K562 (cell line): Measurements from ENCODE around the gene SPATS2. TPM values are rescaled to one million over a fixed set of nuclear protein-coding genes. Genes with fewer than 3 reads are reported as not detected.

Source experiments
- ATAC-seq: fragments of 200-7000 bp; cut with Tn5 transposase; 3 replicates; pipeline ENCODE4 v1.9.1; 2020; ENCODE audit warnings: moderate library complexity
- BruUV-seq: library from RNA; stranded (reverse); fragments of 400-500 nt; replicated peaks from 2 replicates; lab custom pipeline; 2021; lab: Mats Ljungman, UMichigan
- CTCF ChIA-PET: fragments of 300-600 bp; formaldehyde crosslinking; extraction: SDS; loops from one replicate; lab custom pipeline; 2021; ENCODE audit warnings: low intra/inter-chr PET ratio; lab: Yijun Ruan, JAX
- POLR2A ChIA-PET: fragments of 300-600, 350-650 bp; sonication (Branson Sonifier 250); formaldehyde crosslinking; extraction: SDS; loops from one replicate; lab custom pipeline; 2021; ENCODE audit warnings: antibody characterized with exemption, inconsistent platforms; lab: Yijun Ruan, JAX
- DNase-seq, 4 experiments: peaks; one replicate each; pipeline versions ENCODE4 v3.0.0 to v3.0.0-alpha.2; 2011 to 2018; ENCODE audit warnings: low spot score in 3 of 4, mixed read lengths in 3 of 4; ENCODE audit errors: extremely low read depth in 1 of 4
- FAIRE-seq: peaks from 2 replicates; lab custom pipeline; 2011; peaks lifted over from hg19 to GRCh38; lab: Jason Lieb, UNC
- H2AFZ ChIP-seq: 2 replicates; pipeline ENCODE4 v1.6.0; 2011; ENCODE audit warnings: low read depth, low read length, control low read depth, inconsistent platforms
- H3K27ac ChIP-seq: fragments of 200-600 bp; 3 replicates; pipeline ENCODE4 v1.8.0; 2011; ENCODE audit warnings: low read depth, mild to moderate bottlenecking, control low read depth, inconsistent platforms, low read length, moderate library complexity, mixed read lengths; ENCODE audit errors: extremely low read depth
- H3K27me3 ChIP-seq, 2 experiments: fragments of 300-600 bp in 1 of 2; 2 replicates in 1 of 2; 3 replicates in 1 of 2; pipeline versions ENCODE4 v1.6.0 to v1.8.0; 2011; ENCODE audit warnings: inconsistent platforms in 2 of 2, low read length in 2 of 2, mild to moderate bottlenecking in 1 of 2, mixed read lengths in 1 of 2, moderate library complexity in 1 of 2; ENCODE audit not compliant: control insufficient read depth in 2 of 2, insufficient read depth in 2 of 2
- H3K36me3 ChIP-seq: fragments of 300-600 bp; 3 replicates; pipeline ENCODE4 v1.8.0; 2011; ENCODE audit warnings: mild to moderate bottlenecking, low read length, inconsistent platforms; ENCODE audit not compliant: control insufficient read depth, insufficient read depth
- H3K4me1 ChIP-seq, 2 experiments: fragments of 200-600 bp in 1 of 2; replicated peaks in 1 of 2; 2 replicates in 1 of 2; 3 replicates in 1 of 2; pipeline versions ENCODE4 v1.5.1 to v1.8.0; 2011; ENCODE audit warnings: inconsistent platforms in 2 of 2, low read length in 2 of 2, mild to moderate bottlenecking in 1 of 2, mixed read lengths in 1 of 2, moderate library complexity in 1 of 2; ENCODE audit not compliant: control insufficient read depth in 2 of 2, insufficient read depth in 2 of 2
- H3K4me2 ChIP-seq: 2 replicates; pipeline ENCODE4 v1.6.1; 2011; ENCODE audit warnings: low read length, control low read depth, inconsistent platforms, mixed read lengths; ENCODE audit not compliant: insufficient read depth
- H3K4me3 ChIP-seq: fragments of 200-600 bp; sonication (generic), shearing (Covaris generic); 2 replicates; pipeline ENCODE4 v1.5.1; 2016; ENCODE audit warnings: control low read depth, inconsistent platforms
- H3K79me2 ChIP-seq: fragments of 200-600 bp; 3 replicates; pipeline ENCODE4 v1.8.0; 2011; ENCODE audit warnings: low read length, inconsistent platforms; ENCODE audit not compliant: control insufficient read depth, insufficient read depth
- H3K9ac ChIP-seq, 2 experiments: 2 replicates each; pipeline versions ENCODE4 v1.6.0 to v1.6.1; 2011; ENCODE audit warnings: low read depth in 2 of 2, low read length in 2 of 2, control low read depth in 1 of 2, inconsistent platforms in 1 of 2, mild to moderate bottlenecking in 1 of 2, mixed read lengths in 1 of 2; ENCODE audit not compliant: insufficient read depth in 1 of 2
- H3K9me1 ChIP-seq: one replicate; pipeline ENCODE4 v1.6.0; 2011; ENCODE audit warnings: inconsistent platforms, mild to moderate bottlenecking, low read length, moderate library complexity; ENCODE audit not compliant: control insufficient read depth, insufficient read depth
- H3K9me3 ChIP-seq: replicated peaks from 2 replicates; pipeline ENCODE4 v1.5.1; 2011; ENCODE audit warnings: low read depth, low read length, inconsistent platforms; ENCODE audit not compliant: control insufficient read depth, insufficient read depth
- H4K20me1 ChIP-seq: replicated peaks from 2 replicates; pipeline ENCODE4 v1.6.1; 2011; ENCODE audit warnings: low read length, inconsistent platforms, mixed read lengths; ENCODE audit not compliant: control insufficient read depth, insufficient read depth
- BRD4 ChIP-seq: fragments of 200-600 bp; sonication (generic); IDR thresholded peaks from 2 replicates; pipeline ENCODE4 v1.6.1; 2017; ENCODE audit warnings: inconsistent platforms
- CBX5 ChIP-seq: IDR thresholded peaks from 2 replicates; pipeline ENCODE4 v1.6.1; 2014; ENCODE audit warnings: low read depth, borderline replicate concordance
- CHD4 ChIP-seq: fragments of 200-600 bp; sonication (generic); IDR thresholded peaks from 3 replicates; pipeline ENCODE4 v1.6.1; 2012; ENCODE audit warnings: low read depth, mild to moderate bottlenecking, mixed read lengths, low read length, inconsistent platforms; ENCODE audit not compliant: insufficient read depth, insufficient replicate concordance, poor library complexity, severe bottlenecking
- CREB5 ChIP-seq: fragments of 250-450 bp; sonication (Bioruptor Pico); IDR thresholded peaks from 2 replicates; pipeline ENCODE4 v1.5.0; 2020; ENCODE audit warnings: mild to moderate bottlenecking
- FOXK1 ChIP-seq: sonication (generic); formaldehyde crosslinking; IDR thresholded peaks from 2 replicates; pipeline ENCODE4 v1.8.0; 2022; ENCODE audit warnings: missing genetic modification reagents, mild to moderate bottlenecking, borderline replicate concordance
- MAFK ChIP-seq: IDR thresholded peaks from 2 replicates; pipeline ENCODE4 v1.6.1; 2011; ENCODE audit warnings: low read length, improper control_type of control experiment
- MECOM ChIP-seq: fragments of 250-450 bp; sonication (Bioruptor Pico); IDR thresholded peaks from 2 replicates; pipeline ENCODE4 v1.8.0; 2022; ENCODE audit warnings: inconsistent platforms
- MEF2D ChIP-seq: conservative IDR thresholded peaks from 2 replicates; pipeline ENCODE4 v1.6.1; 2016; ENCODE audit warnings: low read depth, missing genetic modification characterization, missing compliant biosample characterization
- SNAPC5 ChIP-seq: fragments of 250-450 bp; sonication (Bioruptor Pico); IDR thresholded peaks from 2 replicates; pipeline ENCODE4 v1.8.0; 2021; ENCODE audit warnings: moderate library complexity, mild to moderate bottlenecking, inconsistent platforms
- SUPT5H ChIP-seq: fragments of 450-650 bp; IDR thresholded peaks from 2 replicates; pipeline ENCODE4 v1.6.1; 2016
- USF2 ChIP-seq: sonication (generic); formaldehyde crosslinking; IDR thresholded peaks from 2 replicates; pipeline ENCODE4 v1.5.0; 2020; ENCODE audit warnings: missing genetic modification reagents
- ZNF395 ChIP-seq: fragments of 200-800 bp; sonication (Bioruptor generic); IDR thresholded peaks from 2 replicates; pipeline ENCODE4 v1.6.1; 2017; ENCODE audit warnings: missing genetic modification characterization, missing compliant biosample characterization
- ZNF436 ChIP-seq: fragments of 250-450, 450-650 bp; sonication (Bioruptor Pico); formaldehyde crosslinking; IDR thresholded peaks from 2 replicates; pipeline ENCODE4 v1.7.0; 2020; ENCODE audit warnings: mild to moderate bottlenecking
- ZNF644 ChIP-seq: fragments of 200-800 bp; sonication (Bioruptor generic); IDR thresholded peaks from 2 replicates; pipeline ENCODE4 v1.6.1; 2016; ENCODE audit warnings: low read depth, missing genetic modification characterization, missing compliant biosample characterization
- WGBS: fragments of 100-300 bp; shearing (Covaris generic); methylation state at CpG from one replicate; pipeline ENCODE4 v1.1.6; 2016; ENCODE audit warnings: low coverage, mixed read lengths; ENCODE audit not compliant: insufficient coverage; ENCODE audit errors: missing lambda C conversion rate; 5-methylcytosine and 5-hydroxymethylcytosine counted together
- in situ Hi-C: fragments of 300-500 bp; cut with MboI; formaldehyde crosslinking; loops from 4 replicates; pipeline ENCODE4 v1.15.0; 2018; ENCODE audit warnings: inconsistent platforms, mixed read lengths
- intact Hi-C: fragments of 100-400 bp; cut with micrococcal nuclease; formaldehyde crosslinking; loops from 2 replicates; pipeline ENCODE4 v1.14.2; 2022
- polyA plus RNA-seq, 8 experiments: library from polyadenylated mRNA; depleted of rRNA in 4 of 8; stranded (reverse) in 5 of 8; unstranded in 3 of 8; fragments of >200 nt; fragmentation: Nextera tagmentation in 2 of 8; fragmentation: Illumina TruSeq in 1 of 8; extraction: Ambion mirVana in 2 of 8; extraction: Trizol in 1 of 8; gene quantifications; 2 replicates each; pipeline versions ENCODE4 v1.2.1 to v1.2.3, GENCODE V29; 2011 to 2014; ENCODE audit warnings: inconsistent platforms in 1 of 8, missing spikeins in 1 of 8
- total RNA-seq, 7 experiments: library from RNA; depleted of rRNA in 6 of 7; stranded (reverse); fragments of >200 nt in 6 of 7; fragmentation: Illumina TruSeq in 2 of 7; extraction: Trizol in 2 of 7; gene quantifications; 2 replicates each; pipeline versions ENCODE4 v1.2.1 to v1.2.3, GENCODE V29; 2011 to 2021; ENCODE audit warnings: low replicate concordance in 1 of 7

The SPATS2 gene
- total and polyA plus RNA-seq, 9 of the 15 experiments (the other 6 are each of a cell fraction or from before 2014, with no cell fraction given) = 5.4 to 48.2 (median 17.5) TPM

GRCh38 chr12:49501895-49502294, 134.6 kb downstream of the SPATS2 start:
- POLR2A ChIA-PET = interaction anchor here (0.9 kb wide), 1 partner anchor 135 kb away, joined by 3 read pairs; no protein-coding TSS in a partner anchor

GRCh38 chr12:49502590-49502989, 135.3 kb downstream of the SPATS2 start:
- Histone ChIP-seq H3K79me2 (no peaks in the 10 kb centered on the region), H3K27ac (no peak overlapping the region), H3K27me3 (no peaks in the 10 kb centered on the region), H3K4me2 (no peak overlapping the region), H3K4me1 (no peaks in the 10 kb centered on the region), H3K9ac (no peak overlapping the region), H4K20me1 (no peaks in the 10 kb centered on the region), H3K9me1 (no peaks in the 10 kb centered on the region), H3K4me3 (no peak overlapping the region), H3K9me3 (no peaks in the 10 kb centered on the region; the same call in 1 of the 2 replicates), H3K36me3 (peaks cover 7% of the 10 kb centered on the region; the same call in 2 of the 3 replicates), H2AFZ (no peak overlapping the region)
- intact Hi-C loops (no loop called here), in situ Hi-C loops (no loop called here)
- DNase-seq = no peak
- ChIA-PET CTCF (no interaction called here), POLR2A (interaction anchor here (0.6 to 0.9 kb wide), 2 partner anchors 43 to 136 kb away, joined by 3 to 4 read pairs; no protein-coding TSS in a partner anchor)
- 100% methylated on average over 1 of the region's 1 CpG for WGBS
- no peak for ATAC-seq
- no TSS peak for BruUV-seq
- FAIRE-seq = no peak
- TF ChIP-seq CREB5 (CRISPR knock-in tag) = no peak
- no peak for TF ChIP-seq MAFK
- no peak for TF ChIP-seq ZNF395 (CRISPR knock-in tag)
- TF ChIP-seq SUPT5H = no peak
- no peak for TF ChIP-seq SNAPC5 (CRISPR knock-in tag)
- TF ChIP-seq CBX5 = no peak
- TF ChIP-seq MECOM (CRISPR knock-in tag) = no peak
- TF ChIP-seq MEF2D (tag) = no peak
- TF ChIP-seq BRD4 = no peak
- no peak for TF ChIP-seq ZNF644 (tag)
- no peak for TF ChIP-seq USF2 (CRISPR knock-in tag)
- TF ChIP-seq ZNF436 = no peak

More at GRCh38 chr12:49501895-49502294, 134.6 kb downstream of the SPATS2 start:
- Histone ChIP-seq H4K20me1 (no peaks in the 10 kb centered on the region), H3K9ac (no peak overlapping the region), H3K4me1 (no peaks in the 10 kb centered on the region), H3K9me3 (no peaks in the 10 kb centered on the region; the same call in 1 of the 2 replicates), H2AFZ (no peak overlapping the region), H3K4me2 (no peak overlapping the region), H3K27ac (no peak overlapping the region), H3K27me3 (no peaks in the 10 kb centered on the region), H3K4me3 (no peak overlapping the region), H3K36me3 (peaks cover 7% of the 10 kb centered on the region; the same call in 2 of the 3 replicates), H3K79me2 (no peaks in the 10 kb centered on the region), H3K9me1 (no peaks in the 10 kb centered on the region)
- BruUV-seq = no TSS peak
- DNase-seq = no peak
- intact Hi-C loops (no loop called here), in situ Hi-C loops (no loop called here)
- no peak for FAIRE-seq
- ATAC-seq = no peak
- 58% methylated on average over 1 of the region's 1 CpG for WGBS
- CTCF ChIA-PET = no interaction called here
- no peak for TF ChIP-seq FOXK1
- TF ChIP-seq CHD4 = no peak
